ENCODE data around the gene MICALL2. TPM values are rescaled to one million over a fixed set of nuclear protein-coding genes. Genes with fewer than 3 reads are reported as not detected.
A peak's percentile ranks its signal among the peaks of the same experiment; 100 is the strongest.

MICALL2 gene
- total RNA-seq, 6 donors from 2014 or later = 17.8 to 67.1 (median 42.4) TPM

- Histone ChIP-seq H3K4me1 (peaks cover 67 to 89% (median 77%) of the 10 kb centered on the region in 4 donors), H3K27me3 (no peaks in the 10 kb centered on the region), H3K27ac (peak overlapping the region in 3 of 4 donors; percentile 80 to 92 (median 91)), H3K9me3 (no peaks in the 10 kb centered on the region), H3K4me3 (peak overlapping the region in 3 of 4 donors; percentile 85 to 96 (median 90)), H3K36me3 (no peaks in the 10 kb centered on the region)
- DNase-seq (no peak), ATAC-seq (ENCODE audit: low FRiP score in 2 of 2) (no peak)
- TF ChIP-seq CTCF (IDR thresholded peaks at IDR 0.05) (no peak), EP300 (IDR thresholded peaks at IDR 0.05) (no peak), POLR2A (IDR thresholded peaks at IDR 0.05) (no peak), POLR2AphosphoS5 (IDR thresholded peaks at IDR 0.05) (no peak)
- WGBS, 2 donors = 61 to 70% methylated on average over 9 to 14 of the region's 18 CpGs
Measured at GRCh38 chr7:1457059-1457948, 2.0 kb downstream of the MICALL2 start.

- H3K4me1 ChIP-seq = peaks cover 59 to 75% (median 65%) of the 10 kb centered on the region in 4 donors
- H3K27ac ChIP-seq = peak overlapping the region; percentile 76 to 90 (median 82)
- H3K4me3 ChIP-seq = peak overlapping the region in 3 of 4 donors; percentile 26 to 43 (median 42)
- 84% methylated on average over 11 to 13 of the region's 13 CpGs for WGBS, 2 donors
- no peaks in the 10 kb centered on the region for H3K36me3 ChIP-seq
- ATAC-seq (ENCODE audit: low FRiP score in 2 of 2) (no peak), DNase-seq (no peak)
- TF ChIP-seq POLR2AphosphoS5 (IDR thresholded peaks at IDR 0.05) (peak in 1 of 2 donors; percentile 3), EP300 (IDR thresholded peaks at IDR 0.05) (no peak)
- H3K27me3 ChIP-seq = no peaks in the 10 kb centered on the region
- no peaks in the 10 kb centered on the region for H3K9me3 ChIP-seq
Measured at GRCh38 chr7:1455955-1456354, 3.3 kb downstream of the MICALL2 start.

- Histone ChIP-seq H3K9me3 (no peaks in the 10 kb centered on the region), H3K4me1 (peaks cover 55 to 69% (median 60%) of the 10 kb centered on the region in 4 donors), H3K27ac (peak overlapping the region; percentile 76 to 90 (median 82)), H3K27me3 (no peaks in the 10 kb centered on the region), H3K36me3 (peaks cover 0 to under 1% (median 0%) of the 10 kb centered on the region in 4 donors), H3K4me3 (peak overlapping the region in 3 of 4 donors; percentile 26 to 43 (median 42))
- ATAC-seq (ENCODE audit: low FRiP score in 2 of 2) = peak in 1 of 2 donors; percentile 72
- TF ChIP-seq POLR2A (IDR thresholded peaks at IDR 0.05) (peak in 2 of 4 donors; percentile 37 to 69), EP300 (IDR thresholded peaks at IDR 0.05) (no peak), CTCF (IDR thresholded peaks at IDR 0.05) (no peak), POLR2AphosphoS5 (IDR thresholded peaks at IDR 0.05) (peak in 1 of 2 donors; percentile 45)
- DNase-seq = peak; percentile 92 to 93
- 61 to 71% methylated on average over 2 to 11 of the region's 26 CpGs for WGBS, 2 donors
Measured at GRCh38 chr7:1455241-1455939, 3.9 kb downstream of the MICALL2 start.

- Histone ChIP-seq H3K27ac (peak overlapping the region; percentile 76 to 90 (median 82)), H3K4me3 (peak overlapping the region in 3 of 4 donors; percentile 26 to 43 (median 42)), H3K4me1 (peaks cover 48 to 63% (median 53%) of the 10 kb centered on the region in 4 donors), H3K27me3 (no peaks in the 10 kb centered on the region), H3K9me3 (no peaks in the 10 kb centered on the region), H3K36me3 (peaks cover 0 to 9% (median 2%) of the 10 kb centered on the region in 4 donors)
- WGBS, 2 donors = 63% methylated on average over 7 of the region's 14 CpGs; no CpG with 5 or more reads in 1 of the 2 donors
- ATAC-seq (ENCODE audit: low FRiP score in 2 of 2) = no peak
- TF ChIP-seq POLR2A (IDR thresholded peaks at IDR 0.05) = no peak
- peak in 1 of 6 experiments; percentile 9 for TF ChIP-seq CTCF (IDR thresholded peaks at IDR 0.05)
- TF ChIP-seq POLR2AphosphoS5 (IDR thresholded peaks at IDR 0.05) = no peak
- no peak for TF ChIP-seq EP300 (IDR thresholded peaks at IDR 0.05)
- no peak for DNase-seq
Measured at GRCh38 chr7:1454542-1454941, 4.7 kb downstream of the MICALL2 start.

GRCh38 chr7:1452205-1452604 is 7.1 kb downstream of the MICALL2 start:
- Histone ChIP-seq H3K4me3 (no peak overlapping the region), H3K4me1 (peaks cover 40 to 50% (median 41%) of the 10 kb centered on the region in 4 donors), H3K36me3 (peaks cover 0 to 22% (median 2%) of the 10 kb centered on the region in 4 donors), H3K27ac (no peak overlapping the region), H3K9me3 (no peaks in the 10 kb centered on the region), H3K27me3 (no peaks in the 10 kb centered on the region)
- 82 to 89% methylated on average over 13 to 18 of the region's 19 CpGs for WGBS, 2 donors
- DNase-seq (no peak), ATAC-seq (ENCODE audit: low FRiP score in 2 of 2) (no peak)
- TF ChIP-seq CTCF (IDR thresholded peaks at IDR 0.05) = no peak
- TF ChIP-seq POLR2AphosphoS5 (IDR thresholded peaks at IDR 0.05) = no peak
- TF ChIP-seq POLR2A (IDR thresholded peaks at IDR 0.05) = no peak
- TF ChIP-seq EP300 (IDR thresholded peaks at IDR 0.05) = no peak

All from upper lobe of left lung (tissue), 6 donors.